ENCODE data around the gene UBA1. TPM values are rescaled to one million over a fixed set of nuclear protein-coding genes. Genes with fewer than 3 reads are reported as not detected.
"Not testable (repeated sequence)": the region's sequence is repeated elsewhere in the genome, so short reads cannot be mapped to it uniquely, and the experiment has no call there.

The UBA1 gene
- polyA plus RNA-seq, 2 donors, result 111 to 126 TPM

- Histone ChIP-seq H3K36me3 (ENCODE audit: control insufficient read depth in 2 of 2, insufficient read depth in 2 of 2, low read length in 1 of 2) (peaks cover 0 to 37% of the 10 kb centered on the region in 2 donors), H3K27me3 (ENCODE audit: control insufficient read depth in 1 of 2, insufficient read depth in 2 of 2, low read length in 2 of 2) (no peaks in the 10 kb centered on the region), H3K4me1 (ENCODE audit: control insufficient read depth in 2 of 2, insufficient read depth in 2 of 2, low read length in 1 of 2) (no peaks in the 10 kb centered on the region), H3K4me3 (ENCODE audit: low read depth in 1 of 2, low read length in 2 of 2) (no peak overlapping the region), H3K27ac (ENCODE audit: low read depth in 2 of 2, low read length in 1 of 2) (no peak overlapping the region), H3K9me3 (ENCODE audit: control insufficient read depth in 2 of 2, insufficient read depth in 1 of 2, low read depth in 1 of 2, low read length in 1 of 2) (no peaks in the 10 kb centered on the region)
- 91 to 94% methylated on average over 14 of the region's 14 CpGs for WGBS, 2 donors
These were observed 49.7 kb downstream of the UBA1 start for GRCh38 chrX:47243351-47243750.

- 90 to 95% methylated on average over 16 of the region's 16 CpGs for WGBS, 2 donors
- Histone ChIP-seq H3K9me3 (ENCODE audit: control insufficient read depth in 2 of 2, insufficient read depth in 1 of 2, low read depth in 1 of 2, low read length in 1 of 2) (no peaks in the 10 kb centered on the region), H3K27me3 (ENCODE audit: control insufficient read depth in 1 of 2, insufficient read depth in 2 of 2, low read length in 2 of 2) (no peaks in the 10 kb centered on the region), H3K36me3 (ENCODE audit: control insufficient read depth in 2 of 2, insufficient read depth in 2 of 2, low read length in 1 of 2) (peaks cover 0 to 36% of the 10 kb centered on the region in 2 donors), H3K4me3 (ENCODE audit: low read depth in 1 of 2, low read length in 2 of 2) (no peak overlapping the region), H3K4me1 (ENCODE audit: control insufficient read depth in 2 of 2, insufficient read depth in 2 of 2, low read length in 1 of 2) (no peaks in the 10 kb centered on the region), H3K27ac (ENCODE audit: low read depth in 2 of 2, low read length in 1 of 2) (no peak overlapping the region)
These were observed 51.0 kb downstream of the UBA1 start for GRCh38 chrX:47244676-47245075.

GRCh38 chrX:47245156-47245555 is 51.5 kb downstream of the UBA1 start:
- Histone ChIP-seq H3K4me3 (ENCODE audit: low read depth in 1 of 2, low read length in 2 of 2) (no peak overlapping the region), H3K27me3 (ENCODE audit: control insufficient read depth in 1 of 2, insufficient read depth in 2 of 2, low read length in 2 of 2) (no peaks in the 10 kb centered on the region), H3K4me1 (ENCODE audit: control insufficient read depth in 2 of 2, insufficient read depth in 2 of 2, low read length in 1 of 2) (no peaks in the 10 kb centered on the region), H3K36me3 (ENCODE audit: control insufficient read depth in 2 of 2, insufficient read depth in 2 of 2, low read length in 1 of 2) (peaks cover 0 to 34% of the 10 kb centered on the region in 2 donors), H3K9me3 (ENCODE audit: control insufficient read depth in 2 of 2, insufficient read depth in 1 of 2, low read depth in 1 of 2, low read length in 1 of 2) (no peaks in the 10 kb centered on the region), H3K27ac (ENCODE audit: low read depth in 2 of 2, low read length in 1 of 2) (no peak overlapping the region)
- 83 to 92% methylated on average over 10 of the region's 10 CpGs for WGBS, 2 donors

DNA sequence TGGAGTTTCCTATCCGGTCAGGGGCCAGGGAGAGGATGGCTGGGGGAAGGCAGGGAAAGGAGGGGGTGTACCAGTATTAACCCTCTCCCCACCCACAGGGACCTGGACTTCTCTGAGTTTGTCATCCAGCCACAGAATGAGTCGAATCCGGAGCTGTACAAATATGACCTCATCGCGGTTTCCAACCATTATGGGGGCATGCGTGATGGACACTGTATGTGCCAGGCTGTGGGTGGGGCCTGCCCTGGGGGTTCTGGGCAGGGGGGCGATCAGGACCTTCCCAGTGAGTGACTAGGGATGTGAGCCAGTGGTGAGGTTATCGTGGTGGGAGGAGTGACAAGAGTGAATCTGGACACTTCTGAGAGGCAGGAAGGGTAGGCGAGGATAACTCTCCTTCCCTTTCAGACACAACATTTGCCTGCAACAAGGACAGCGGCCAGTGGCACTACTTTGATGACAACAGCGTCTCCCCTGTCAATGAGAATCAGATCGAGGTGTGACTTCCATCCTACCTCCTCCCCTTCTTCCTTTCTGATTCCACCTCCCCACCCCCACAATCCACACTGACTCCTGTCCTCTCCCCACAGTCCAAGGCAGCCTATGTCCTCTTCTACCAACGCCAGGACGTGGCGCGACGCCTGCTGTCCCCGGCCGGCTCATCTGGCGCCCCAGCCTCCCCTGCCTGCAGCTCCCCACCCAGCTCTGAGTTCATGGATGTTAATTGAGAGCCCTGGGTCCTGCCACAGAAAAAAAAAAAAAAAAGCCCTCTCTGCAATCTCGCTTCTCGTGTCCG is 53.8 kb downstream of the UBA1 start:
- 77 to 81% methylated on average over 23 of the region's 23 CpGs for WGBS, 2 donors

GRCh38 chrX:47247999-47248320 is 54.3 kb downstream of the UBA1 start:
- H3K27me3 ChIP-seq (ENCODE audit: control insufficient read depth in 1 of 2, insufficient read depth in 2 of 2, low read length in 2 of 2), result no peaks in the 10 kb centered on the region
- H3K27ac ChIP-seq (ENCODE audit: low read depth in 2 of 2, low read length in 1 of 2), result no peak overlapping the region
- no peaks in the 10 kb centered on the region for H3K9me3 ChIP-seq (ENCODE audit: control insufficient read depth in 2 of 2, insufficient read depth in 1 of 2, low read depth in 1 of 2, low read length in 1 of 2)
- H3K36me3 ChIP-seq (ENCODE audit: control insufficient read depth in 2 of 2, insufficient read depth in 2 of 2, low read length in 1 of 2), result peaks cover 0 to 19% of the 10 kb centered on the region in 2 donors
- 74 to 82% methylated on average over 13 of the region's 13 CpGs for WGBS, 2 donors
- H3K4me1 ChIP-seq (ENCODE audit: control insufficient read depth in 2 of 2, insufficient read depth in 2 of 2, low read length in 1 of 2), result no peaks in the 10 kb centered on the region
- no peak overlapping the region for H3K4me3 ChIP-seq (ENCODE audit: low read depth in 1 of 2, low read length in 2 of 2)

More for the DNA sequence above, 53.8 kb downstream of the UBA1 start:
- no peaks in the 10 kb centered on the region for H3K27me3 ChIP-seq (ENCODE audit: control insufficient read depth in 1 of 2, insufficient read depth in 2 of 2, low read length in 2 of 2)
- H3K4me1 ChIP-seq (ENCODE audit: control insufficient read depth in 2 of 2, insufficient read depth in 2 of 2, low read length in 1 of 2), result no peaks in the 10 kb centered on the region
- H3K27ac ChIP-seq (ENCODE audit: low read depth in 2 of 2, low read length in 1 of 2), result no peak overlapping the region
- H3K9me3 ChIP-seq (ENCODE audit: control insufficient read depth in 2 of 2, insufficient read depth in 1 of 2, low read depth in 1 of 2, low read length in 1 of 2), result no peaks in the 10 kb centered on the region
- H3K36me3 ChIP-seq (ENCODE audit: control insufficient read depth in 2 of 2, insufficient read depth in 2 of 2, low read length in 1 of 2), result peaks cover 0 to 19% of the 10 kb centered on the region in 2 donors
- no peak overlapping the region for H3K4me3 ChIP-seq (ENCODE audit: low read depth in 1 of 2, low read length in 2 of 2)

GRCh38 chrX:47248576-47248975 is 54.9 kb downstream of the UBA1 start:
- Histone ChIP-seq H3K4me3 (ENCODE audit: low read depth in 1 of 2, low read length in 2 of 2) (no peak overlapping the region), H3K36me3 (ENCODE audit: control insufficient read depth in 2 of 2, insufficient read depth in 2 of 2, low read length in 1 of 2) (peaks cover 0 to 16% of the 10 kb centered on the region in 2 donors), H3K27ac (ENCODE audit: low read depth in 2 of 2, low read length in 1 of 2) (no peak overlapping the region), H3K4me1 (ENCODE audit: control insufficient read depth in 2 of 2, insufficient read depth in 2 of 2, low read length in 1 of 2) (no peaks in the 10 kb centered on the region), H3K9me3 (ENCODE audit: control insufficient read depth in 2 of 2, insufficient read depth in 1 of 2, low read depth in 1 of 2, low read length in 1 of 2) (no peaks in the 10 kb centered on the region), H3K27me3 (ENCODE audit: control insufficient read depth in 1 of 2, insufficient read depth in 2 of 2, low read length in 2 of 2) (no peaks in the 10 kb centered on the region)
- 80 to 92% methylated on average over 6 of the region's 6 CpGs for WGBS, 2 donors

GRCh38 chrX:47250017-47250347 is 56.4 kb downstream of the UBA1 start:
- Histone ChIP-seq H3K9me3 (ENCODE audit: control insufficient read depth in 2 of 2, insufficient read depth in 1 of 2, low read depth in 1 of 2, low read length in 1 of 2) (no peaks in the 10 kb centered on the region), H3K4me1 (ENCODE audit: control insufficient read depth in 2 of 2, insufficient read depth in 2 of 2, low read length in 1 of 2) (no peaks in the 10 kb centered on the region), H3K36me3 (ENCODE audit: control insufficient read depth in 2 of 2, insufficient read depth in 2 of 2, low read length in 1 of 2) (peaks cover 0 to 12% of the 10 kb centered on the region in 2 donors), H3K27ac (ENCODE audit: low read depth in 2 of 2, low read length in 1 of 2) (no peak overlapping the region), H3K4me3 (ENCODE audit: low read depth in 1 of 2, low read length in 2 of 2) (no peak overlapping the region), H3K27me3 (ENCODE audit: control insufficient read depth in 1 of 2, insufficient read depth in 2 of 2, low read length in 2 of 2) (no peaks in the 10 kb centered on the region)
- 88 to 90% methylated on average over 6 of the region's 6 CpGs for WGBS, 2 donors

DNA sequence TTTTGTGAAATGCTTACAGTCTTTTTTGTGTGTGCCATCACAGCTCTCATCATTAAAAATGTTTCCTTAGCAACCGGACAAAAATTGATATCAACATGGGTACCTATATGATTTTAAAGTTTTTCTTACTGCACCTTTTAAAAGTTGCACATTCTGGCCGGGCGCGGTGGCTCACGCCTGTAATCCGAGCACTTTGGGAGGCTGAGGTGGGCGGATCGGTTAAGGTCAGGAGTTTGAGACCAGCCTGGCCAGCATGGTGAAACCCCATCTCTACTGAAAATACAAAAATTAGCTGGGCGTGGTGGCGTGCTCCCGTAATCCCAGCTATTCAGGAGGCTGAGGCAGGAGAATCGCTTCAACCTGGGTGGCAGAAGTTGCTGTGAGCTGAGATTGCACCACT is 64.0 kb downstream of the UBA1 start:
- H3K27ac ChIP-seq (ENCODE audit: low read depth in 2 of 2, low read length in 1 of 2); H3K9me3 ChIP-seq (ENCODE audit: control insufficient read depth in 2 of 2, insufficient read depth in 1 of 2, low read depth in 1 of 2, low read length in 1 of 2); H3K4me3 ChIP-seq (ENCODE audit: low read depth in 1 of 2, low read length in 2 of 2); H3K27me3 ChIP-seq (ENCODE audit: control insufficient read depth in 1 of 2, insufficient read depth in 2 of 2, low read length in 2 of 2); H3K4me1 ChIP-seq (ENCODE audit: control insufficient read depth in 2 of 2, insufficient read depth in 2 of 2, low read length in 1 of 2); H3K36me3 ChIP-seq (ENCODE audit: control insufficient read depth in 2 of 2, insufficient read depth in 2 of 2, low read length in 1 of 2): not testable (repeated sequence)
- 91 to 94% methylated on average over 12 of the region's 12 CpGs for WGBS, 2 donors

Measured in esophagus (tissue), 2 donors.